Astrocyte (in vitro differentiated cells and primary cell): ENCODE results near the gene PDZK1IP1. TPM values are rescaled to one million over a fixed set of nuclear protein-coding genes. Genes with fewer than 3 reads are reported as not detected.

Experiments used
- DNase-seq: peaks from one replicate; pipeline ENCODE4 v3.0.0-alpha.2; 2010; ENCODE audit warnings: low read depth
- FAIRE-seq: peaks from 2 replicates; lab custom pipeline; 2011; peaks lifted over from hg19 to GRCh38; lab: Jason Lieb, UNC
- H2AFZ ChIP-seq: 2 replicates; pipeline ENCODE4 v1.6.0; 2012; ENCODE audit warnings: low read depth, low read length, inconsistent platforms
- H3K27ac ChIP-seq: 2 replicates; pipeline ENCODE4 v1.5.1; 2011; ENCODE audit warnings: low read depth, low read length, inconsistent platforms
- H3K27me3 ChIP-seq: 2 replicates; pipeline ENCODE4 v1.6.0; 2011; ENCODE audit warnings: low read length, inconsistent platforms; ENCODE audit not compliant: insufficient read depth
- H3K36me3 ChIP-seq: 2 replicates; pipeline ENCODE4 v1.5.1; 2011; ENCODE audit warnings: low read length, inconsistent platforms; ENCODE audit not compliant: insufficient read depth
- H3K4me1 ChIP-seq: 2 replicates; pipeline ENCODE4 v1.5.1; 2011; ENCODE audit warnings: low read length, inconsistent platforms; ENCODE audit not compliant: insufficient read depth
- H3K4me2 ChIP-seq: 2 replicates; pipeline ENCODE4 v1.6.0; 2012; ENCODE audit warnings: low read length, inconsistent platforms
- H3K4me3 ChIP-seq: 2 replicates; pipeline ENCODE4 v1.5.1; 2011; ENCODE audit warnings: low read depth, mild to moderate bottlenecking, low read length, inconsistent platforms; ENCODE audit not compliant: insufficient read depth
- H3K79me2 ChIP-seq: 2 replicates; pipeline ENCODE4 v1.6.0; 2012; ENCODE audit warnings: mild to moderate bottlenecking, low read length, inconsistent platforms; ENCODE audit not compliant: insufficient read depth
- H3K9ac ChIP-seq: 2 replicates; pipeline ENCODE4 v1.6.0; 2012; ENCODE audit warnings: mild to moderate bottlenecking, low read length, inconsistent platforms
- H3K9me3 ChIP-seq: 2 replicates; pipeline ENCODE4 v1.5.1; 2012; ENCODE audit warnings: low read depth, mild to moderate bottlenecking, low read length, inconsistent platforms; ENCODE audit not compliant: insufficient read depth
- H4K20me1 ChIP-seq: 2 replicates; pipeline ENCODE4 v1.6.0; 2012; ENCODE audit warnings: low read length, inconsistent platforms; ENCODE audit not compliant: insufficient read depth
- H3K27ac Mint-ChIP-seq: one replicate; pipeline ENCODE4 v1.8.0; 2021; ENCODE audit warnings: mild to moderate bottlenecking, mixed read lengths; ENCODE audit not compliant: unreplicated experiment
- H3K27me3 Mint-ChIP-seq: one replicate; pipeline ENCODE4 v1.8.0; 2021; ENCODE audit warnings: low read depth, mixed read lengths; ENCODE audit not compliant: unreplicated experiment
- H3K36me3 Mint-ChIP-seq: one replicate; pipeline ENCODE4 v1.8.0; 2021; ENCODE audit warnings: low read depth, mixed read lengths; ENCODE audit not compliant: unreplicated experiment
- H3K4me1 Mint-ChIP-seq: one replicate; pipeline ENCODE4 v1.8.0; 2021; ENCODE audit warnings: low read depth, mixed read lengths; ENCODE audit not compliant: unreplicated experiment
- H3K4me3 Mint-ChIP-seq: one replicate; pipeline ENCODE4 v1.8.0; 2021; ENCODE audit warnings: mild to moderate bottlenecking, moderate library complexity, mixed read lengths; ENCODE audit not compliant: unreplicated experiment
- H3K9me3 Mint-ChIP-seq: one replicate; pipeline ENCODE4 v1.8.0; 2021; ENCODE audit warnings: mild to moderate bottlenecking, mixed read lengths; ENCODE audit not compliant: unreplicated experiment
- EZH2 ChIP-seq: IDR thresholded peaks from 2 replicates; pipeline ENCODE4 v1.6.1; 2012; ENCODE audit warnings: mild to moderate bottlenecking, low read length, inconsistent platforms; ENCODE audit not compliant: insufficient read depth
- total RNA-seq: library from RNA; stranded (reverse); gene quantifications from 2 replicates; pipeline ENCODE4 v1.2.1, GENCODE V29; 2021
- TF ChIP-seq, protein P1 (sequence below): IDR thresholded peaks from 2 replicates; pipeline ENCODE4 v1.5.1; 2011; ENCODE audit warnings: low read depth, mild to moderate bottlenecking, inconsistent platforms, low read length, moderate library complexity; ENCODE audit not compliant: insufficient read depth

The PDZK1IP1 gene
- total RNA-seq, 1 donor from 2014 or later: 0.34 TPM

GRCh38 chr1:47229031-47229885 lies 39.4 kb upstream of the PDZK1IP1 start:
- FAIRE-seq: no peak
- peaks cover 13% of the 10 kb centered on the region for H3K9me3 Mint-ChIP-seq
- no peaks in the 10 kb centered on the region for H3K36me3 Mint-ChIP-seq

DNA sequence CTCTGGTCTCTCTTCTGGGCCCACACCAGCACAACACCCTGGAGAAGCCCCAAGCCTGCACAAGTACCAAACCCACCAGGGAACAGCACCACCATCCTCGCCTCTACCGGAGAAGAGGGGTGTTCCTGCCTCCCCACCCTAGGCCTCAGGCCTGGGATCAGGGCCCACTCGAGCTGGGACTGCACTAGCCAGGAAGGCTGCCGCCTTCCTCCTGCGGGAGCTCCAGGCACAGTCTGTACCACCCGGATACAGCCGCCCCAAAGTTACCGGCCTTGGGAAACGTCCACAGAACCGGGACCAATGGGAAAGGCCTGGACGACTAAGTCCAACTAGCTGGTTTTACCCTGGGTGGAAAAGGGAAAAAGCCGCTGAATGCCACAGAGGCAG lies 38.8 kb upstream of the PDZK1IP1 start:
- Histone ChIP-seq H2AFZ (no peak overlapping the region), H3K4me2 (no peak overlapping the region), H3K9me3 (peaks cover 4% of the 10 kb centered on the region), H4K20me1 (peaks cover 8% of the 10 kb centered on the region), H3K9ac (no peak overlapping the region), H3K27me3 (peaks cover 93% of the 10 kb centered on the region), H3K79me2 (no peaks in the 10 kb centered on the region), H3K36me3 (no peaks in the 10 kb centered on the region), H3K4me3 (no peak overlapping the region), H3K27ac (no peak overlapping the region), H3K4me1 (no peaks in the 10 kb centered on the region)
- Mint-ChIP-seq H3K36me3 (no peaks in the 10 kb centered on the region), H3K9me3 (peaks cover 13% of the 10 kb centered on the region), H3K27me3 (peaks cover 71% of the 10 kb centered on the region), H3K27ac (no peak overlapping the region), H3K4me1 (peaks cover 6% of the 10 kb centered on the region), H3K4me3 (no peak overlapping the region)
- FAIRE-seq (no peak), DNase-seq (no peak)
- no peak for TF ChIP-seq EZH2
- TF ChIP-seq, protein P1, sequence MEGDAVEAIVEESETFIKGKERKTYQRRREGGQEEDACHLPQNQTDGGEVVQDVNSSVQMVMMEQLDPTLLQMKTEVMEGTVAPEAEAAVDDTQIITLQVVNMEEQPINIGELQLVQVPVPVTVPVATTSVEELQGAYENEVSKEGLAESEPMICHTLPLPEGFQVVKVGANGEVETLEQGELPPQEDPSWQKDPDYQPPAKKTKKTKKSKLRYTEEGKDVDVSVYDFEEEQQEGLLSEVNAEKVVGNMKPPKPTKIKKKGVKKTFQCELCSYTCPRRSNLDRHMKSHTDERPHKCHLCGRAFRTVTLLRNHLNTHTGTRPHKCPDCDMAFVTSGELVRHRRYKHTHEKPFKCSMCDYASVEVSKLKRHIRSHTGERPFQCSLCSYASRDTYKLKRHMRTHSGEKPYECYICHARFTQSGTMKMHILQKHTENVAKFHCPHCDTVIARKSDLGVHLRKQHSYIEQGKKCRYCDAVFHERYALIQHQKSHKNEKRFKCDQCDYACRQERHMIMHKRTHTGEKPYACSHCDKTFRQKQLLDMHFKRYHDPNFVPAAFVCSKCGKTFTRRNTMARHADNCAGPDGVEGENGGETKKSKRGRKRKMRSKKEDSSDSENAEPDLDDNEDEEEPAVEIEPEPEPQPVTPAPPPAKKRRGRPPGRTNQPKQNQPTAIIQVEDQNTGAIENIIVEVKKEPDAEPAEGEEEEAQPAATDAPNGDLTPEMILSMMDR: no peak

More at GRCh38 chr1:47229031-47229885, 39.4 kb upstream of the PDZK1IP1 start:
- DNase-seq: no peak
- H3K4me2 ChIP-seq: no peak overlapping the region
- Mint-ChIP-seq H3K4me3 (no peak overlapping the region), H3K27ac (no peak overlapping the region), H3K27me3 (peaks cover 77% of the 10 kb centered on the region), H3K4me1 (peaks cover 6% of the 10 kb centered on the region)
- no peak overlapping the region for H3K9ac ChIP-seq
- no peak overlapping the region for H2AFZ ChIP-seq
- no peak overlapping the region for H3K27ac ChIP-seq
- H3K36me3 ChIP-seq: no peaks in the 10 kb centered on the region
- no peaks in the 10 kb centered on the region for H3K79me2 ChIP-seq
- H4K20me1 ChIP-seq: peaks cover 8% of the 10 kb centered on the region
- peak; percentile 92 for TF ChIP-seq EZH2
- TF ChIP-seq, protein P1: no peak
- peaks cover 93% of the 10 kb centered on the region for H3K27me3 ChIP-seq
- no peak overlapping the region for H3K4me3 ChIP-seq
- no peaks in the 10 kb centered on the region for H3K4me1 ChIP-seq
- peaks cover 3% of the 10 kb centered on the region for H3K9me3 ChIP-seq
